ENCODE results near the gene NKX3-2. TPM values are rescaled to one million over a fixed set of nuclear protein-coding genes. Genes with fewer than 3 reads are reported as not detected.

Gene NKX3-2
- total and polyA plus RNA-seq, 3 donors from 2014 or later = 0.50 to 1.3 (median 0.57) TPM

GRCh38 chr4:13509442-13509841, 34.9 kb downstream of the NKX3-2 start:
- no peak for DNase-seq
- Histone ChIP-seq H3K9me3 (no peaks in the 10 kb centered on the region), H3K27me3 (no peaks in the 10 kb centered on the region), H3K36me3 (ENCODE audit: low read depth, missing control alignments) (no peaks in the 10 kb centered on the region), H3K4me1 (no peaks in the 10 kb centered on the region), H3K27ac (no peak overlapping the region), H3K4me3 (no peak overlapping the region)
- WGBS, 2 donors = 70 to 89% methylated on average over 1 of the region's 1 CpG
- intact Hi-C loops (cut with DNase I; ENCODE audit: low total_unique reads) = no loop called here
- TF ChIP-seq POLR2A (IDR thresholded peaks at IDR 0.05) (no peak), CTCF (IDR thresholded peaks at IDR 0.05) (no peak)

GRCh38 chr4:13504374-13504773, 39.9 kb downstream of the NKX3-2 start:
- Histone ChIP-seq H3K36me3 (ENCODE audit: low read depth, missing control alignments) (no peaks in the 10 kb centered on the region), H3K27ac (no peak overlapping the region), H3K4me3 (no peak overlapping the region), H3K9me3 (no peaks in the 10 kb centered on the region), H3K27me3 (no peaks in the 10 kb centered on the region), H3K4me1 (no peaks in the 10 kb centered on the region)
- intact Hi-C loops (cut with DNase I; ENCODE audit: low total_unique reads) = no loop called here
- TF ChIP-seq CTCF (IDR thresholded peaks at IDR 0.05) = no peak
- TF ChIP-seq POLR2A (IDR thresholded peaks at IDR 0.05) = no peak
- 94 to 98% methylated on average over 5 of the region's 5 CpGs for WGBS, 2 donors
- DNase-seq = no peak

- 90 to 96% methylated on average over 1 of the region's 1 CpG for WGBS, 2 donors
These were observed 45.8 kb downstream of the NKX3-2 start for GRCh38 chr4:13498469-13498868.

GRCh38 chr4:13496605-13497004, 47.7 kb downstream of the NKX3-2 start:
- WGBS, 2 donors = 70 to 73% methylated on average over 2 of the region's 2 CpGs
- Histone ChIP-seq H3K36me3 (ENCODE audit: low read depth, missing control alignments) (no peaks in the 10 kb centered on the region), H3K9me3 (no peaks in the 10 kb centered on the region), H3K27ac (no peak overlapping the region), H3K4me3 (no peak overlapping the region), H3K4me1 (no peaks in the 10 kb centered on the region), H3K27me3 (no peaks in the 10 kb centered on the region)
- TF ChIP-seq CTCF (IDR thresholded peaks at IDR 0.05) = no peak
- no peak for TF ChIP-seq POLR2A (IDR thresholded peaks at IDR 0.05)
- DNase-seq = no peak
- intact Hi-C loops (cut with DNase I; ENCODE audit: low total_unique reads) = no loop called here

More at GRCh38 chr4:13498469-13498868, 45.8 kb downstream of the NKX3-2 start:
- H3K9me3 ChIP-seq = no peaks in the 10 kb centered on the region
- H3K4me3 ChIP-seq = no peak overlapping the region
- intact Hi-C loops (cut with DNase I; ENCODE audit: low total_unique reads) = no loop called here
- no peak for DNase-seq
- H3K4me1 ChIP-seq = no peaks in the 10 kb centered on the region
- no peak for TF ChIP-seq POLR2A (IDR thresholded peaks at IDR 0.05)
- TF ChIP-seq CTCF (IDR thresholded peaks at IDR 0.05) = no peak
- no peaks in the 10 kb centered on the region for H3K27me3 ChIP-seq
- H3K27ac ChIP-seq = no peak overlapping the region
- no peaks in the 10 kb centered on the region for H3K36me3 ChIP-seq (ENCODE audit: low read depth, missing control alignments)

GRCh38 chr4:13495753-13496152, 48.6 kb downstream of the NKX3-2 start:
- TF ChIP-seq CTCF (IDR thresholded peaks at IDR 0.05) (no peak), POLR2A (IDR thresholded peaks at IDR 0.05) (no peak)
- no peaks in the 10 kb centered on the region for H3K9me3 ChIP-seq
- no peak for DNase-seq
- H3K27ac ChIP-seq = no peak overlapping the region
- 97 to 100% methylated on average over 1 of the region's 1 CpG for WGBS, 2 donors
- H3K36me3 ChIP-seq (ENCODE audit: low read depth, missing control alignments) = no peaks in the 10 kb centered on the region
- intact Hi-C loops (cut with DNase I; ENCODE audit: low total_unique reads) = no loop called here
- no peak overlapping the region for H3K4me3 ChIP-seq
- no peaks in the 10 kb centered on the region for H3K27me3 ChIP-seq
- H3K4me1 ChIP-seq = no peaks in the 10 kb centered on the region

All from testis (tissue), 3 donors.